ENCODE data around the gene MGAT1. TPM values are rescaled to one million over a fixed set of nuclear protein-coding genes. Genes with fewer than 3 reads are reported as not detected.

Gene MGAT1
- polyA plus RNA-seq, 3 donors, result 231 to 523 (median 385) TPM

DNA sequence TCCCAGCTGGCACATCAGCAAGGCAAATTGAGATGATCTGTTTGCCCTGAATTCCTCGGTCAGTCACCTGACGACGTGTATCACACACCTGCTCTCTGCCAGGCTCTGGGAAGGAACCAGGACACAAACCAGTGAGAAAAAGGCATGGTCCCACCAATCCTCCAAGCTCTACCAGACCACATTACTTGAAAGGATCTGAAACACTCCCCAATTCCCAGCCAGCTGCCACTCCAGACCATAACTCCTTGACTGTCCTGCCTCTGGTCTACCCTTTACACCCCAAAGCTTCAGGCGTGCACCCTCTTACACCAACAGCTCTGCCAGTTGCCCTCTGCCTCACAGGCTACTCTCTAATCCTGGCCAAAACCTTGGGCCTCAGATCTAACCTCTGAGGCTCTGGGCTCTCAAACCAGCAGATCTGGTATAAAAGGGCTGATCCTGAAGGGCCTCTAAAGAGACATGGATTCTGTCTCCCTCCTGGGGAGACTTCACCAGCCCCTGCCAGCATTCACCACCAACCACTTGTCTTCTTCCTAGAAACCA is 6.8 kb downstream of the MGAT1 start:
- no peak overlapping the region for H2AFZ ChIP-seq (ENCODE audit: insufficient read depth, low read depth, low read length, poor library complexity, severe bottlenecking)
- H3K9me3 ChIP-seq (replicated peaks in 1 of 2; ENCODE audit: control insufficient read depth in 1 of 2, insufficient read depth in 1 of 2, low read length in 2 of 2), result no peaks in the 10 kb centered on the region
- H3K4me1 ChIP-seq (ENCODE audit: control insufficient read depth in 1 of 2, insufficient read depth in 2 of 2, low read length in 2 of 2), result peaks cover 36 to 45% of the 10 kb centered on the region in 2 donors
- TF ChIP-seq, protein P1, sequence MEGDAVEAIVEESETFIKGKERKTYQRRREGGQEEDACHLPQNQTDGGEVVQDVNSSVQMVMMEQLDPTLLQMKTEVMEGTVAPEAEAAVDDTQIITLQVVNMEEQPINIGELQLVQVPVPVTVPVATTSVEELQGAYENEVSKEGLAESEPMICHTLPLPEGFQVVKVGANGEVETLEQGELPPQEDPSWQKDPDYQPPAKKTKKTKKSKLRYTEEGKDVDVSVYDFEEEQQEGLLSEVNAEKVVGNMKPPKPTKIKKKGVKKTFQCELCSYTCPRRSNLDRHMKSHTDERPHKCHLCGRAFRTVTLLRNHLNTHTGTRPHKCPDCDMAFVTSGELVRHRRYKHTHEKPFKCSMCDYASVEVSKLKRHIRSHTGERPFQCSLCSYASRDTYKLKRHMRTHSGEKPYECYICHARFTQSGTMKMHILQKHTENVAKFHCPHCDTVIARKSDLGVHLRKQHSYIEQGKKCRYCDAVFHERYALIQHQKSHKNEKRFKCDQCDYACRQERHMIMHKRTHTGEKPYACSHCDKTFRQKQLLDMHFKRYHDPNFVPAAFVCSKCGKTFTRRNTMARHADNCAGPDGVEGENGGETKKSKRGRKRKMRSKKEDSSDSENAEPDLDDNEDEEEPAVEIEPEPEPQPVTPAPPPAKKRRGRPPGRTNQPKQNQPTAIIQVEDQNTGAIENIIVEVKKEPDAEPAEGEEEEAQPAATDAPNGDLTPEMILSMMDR (IDR thresholded peaks at IDR 0.05), result no peak
- no peak overlapping the region for H3K9ac ChIP-seq (ENCODE audit: insufficient read depth, low read length, poor library complexity, severe bottlenecking)
- H3K27ac ChIP-seq (ENCODE audit: low read depth in 1 of 2, low read length in 2 of 2), result peak overlapping the region in 1 of 2 donors; percentile 21
- H3K27me3 Mint-ChIP-seq (ENCODE audit: low read depth in 3 of 3), result no peaks in the 10 kb centered on the region
- no peaks in the 10 kb centered on the region for H3K9me3 Mint-ChIP-seq
- H3K36me3 ChIP-seq (replicated peaks in 1 of 2; ENCODE audit: control insufficient read depth in 1 of 2, insufficient read depth in 2 of 2, low read length in 2 of 2), result peaks cover 72 to 97% of the 10 kb centered on the region in 2 donors
- peaks cover 100% of the 10 kb centered on the region for H3K79me2 ChIP-seq (ENCODE audit: insufficient read depth, low read length)
- no peak overlapping the region for H3K4me2 ChIP-seq (replicated peaks; ENCODE audit: extremely low read depth, low read length, poor library complexity, severe bottlenecking)
- no peak for DNase-seq
- H3K36me3 Mint-ChIP-seq, result peaks cover 78 to 94% of the 10 kb centered on the region in 2 donors
- no peak overlapping the region for H3K4me3 ChIP-seq (replicated peaks in 1 of 3; ENCODE audit: low read depth in 2 of 3, low read length in 3 of 3)
- H3K4me3 Mint-ChIP-seq, result no peak overlapping the region
- H3K27me3 ChIP-seq (ENCODE audit: control insufficient read depth in 2 of 2, insufficient read depth in 2 of 2, low read length in 2 of 2), result no peaks in the 10 kb centered on the region
- peak overlapping the region in 6 of 7 donors; percentile 29 to 79 (median 66) for H3K27ac Mint-ChIP-seq
- intact Hi-C loops (cut with micrococcal nuclease), result no loop called here
- peaks cover 100% of the 10 kb centered on the region for H4K20me1 ChIP-seq (ENCODE audit: insufficient read depth, low read length)
- 67% methylated on average over 4 of the region's 4 CpGs for WGBS (ENCODE audit: insufficient coverage)
- peaks cover 66% of the 10 kb centered on the region for H3K4me1 Mint-ChIP-seq

DNA sequence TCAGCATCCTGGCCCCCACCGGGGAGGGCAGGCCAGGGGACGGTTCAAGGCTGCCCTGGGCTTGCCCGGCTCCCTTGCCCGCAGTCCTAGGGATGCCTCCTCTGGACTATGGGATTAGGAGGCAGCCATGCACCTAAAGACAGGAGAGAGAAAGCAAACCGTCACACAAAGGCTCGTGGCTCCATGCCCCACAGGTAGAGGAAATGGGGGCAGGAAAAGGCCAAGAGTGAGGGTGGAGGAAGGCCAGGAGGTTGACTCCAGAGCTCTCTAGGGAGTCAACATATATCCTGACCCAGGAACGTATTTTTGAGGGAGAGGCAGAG is 9.7 kb downstream of the MGAT1 start:
- Mint-ChIP-seq H3K9me3 (no peaks in the 10 kb centered on the region), H3K4me3 (no peak overlapping the region), H3K27ac (peak overlapping the region in 2 of 7 donors; percentile 18 to 28), H3K4me1 (peaks cover 52% of the 10 kb centered on the region), H3K36me3 (peaks cover 75 to 95% of the 10 kb centered on the region in 2 donors), H3K27me3 (ENCODE audit: low read depth in 3 of 3) (no peaks in the 10 kb centered on the region)
- H3K27me3 ChIP-seq (ENCODE audit: control insufficient read depth in 2 of 2, insufficient read depth in 2 of 2, low read length in 2 of 2), result no peaks in the 10 kb centered on the region
- H3K36me3 ChIP-seq (replicated peaks in 1 of 2; ENCODE audit: control insufficient read depth in 1 of 2, insufficient read depth in 2 of 2, low read length in 2 of 2), result peaks cover 80 to 97% of the 10 kb centered on the region in 2 donors
- peaks cover 6 to 15% of the 10 kb centered on the region in 2 donors for H3K4me1 ChIP-seq (ENCODE audit: control insufficient read depth in 1 of 2, insufficient read depth in 2 of 2, low read length in 2 of 2)
- no peak overlapping the region for H3K27ac ChIP-seq (ENCODE audit: low read depth in 1 of 2, low read length in 2 of 2)
- no peak overlapping the region for H3K4me3 ChIP-seq (replicated peaks in 1 of 3; ENCODE audit: low read depth in 2 of 3, low read length in 3 of 3)
- no peak overlapping the region for H3K9ac ChIP-seq (ENCODE audit: insufficient read depth, low read length, poor library complexity, severe bottlenecking)
- peaks cover 100% of the 10 kb centered on the region for H4K20me1 ChIP-seq (ENCODE audit: insufficient read depth, low read length)
- H2AFZ ChIP-seq (ENCODE audit: insufficient read depth, low read depth, low read length, poor library complexity, severe bottlenecking), result no peak overlapping the region
- intact Hi-C loops (cut with micrococcal nuclease), result no loop called here
- no peak for DNase-seq
- H3K4me2 ChIP-seq (replicated peaks; ENCODE audit: extremely low read depth, low read length, poor library complexity, severe bottlenecking), result no peak overlapping the region
- TF ChIP-seq, protein P1 (IDR thresholded peaks at IDR 0.05), result no peak
- no peaks in the 10 kb centered on the region for H3K9me3 ChIP-seq (replicated peaks in 1 of 2; ENCODE audit: control insufficient read depth in 1 of 2, insufficient read depth in 1 of 2, low read length in 2 of 2)
- WGBS (ENCODE audit: insufficient coverage), result 88% methylated on average over 6 of the region's 7 CpGs
- peaks cover 98% of the 10 kb centered on the region for H3K79me2 ChIP-seq (ENCODE audit: insufficient read depth, low read length)
